OCI-LY7 (cell line): ENCODE data around the gene CCR8. TPM values are rescaled to one million over a fixed set of nuclear protein-coding genes. Genes with fewer than 3 reads are reported as not detected.

Experiments
- BruUV-seq: library from RNA; stranded (reverse); fragments of 400-500 nt; replicated peaks from 2 replicates; lab custom pipeline; 2021; lab: Mats Ljungman, UMichigan
- CTCF ChIA-PET: fragments of 300-600 bp; sonication (Branson Sonifier 250); formaldehyde crosslinking; loops from one replicate; lab custom pipeline; 2022; ENCODE audit warnings: antibody characterized with exemption; ENCODE audit not compliant: unreplicated experiment; lab: Charles Lee
- POLR2A ChIA-PET: fragments of 300-600 bp; sonication (Branson Sonifier 250); formaldehyde crosslinking; loops from one replicate; lab custom pipeline; 2022; ENCODE audit warnings: antibody characterized with exemption; lab: Charles Lee
- DNase-seq: peaks from one replicate; pipeline ENCODE4 v3.0.0-alpha.2; 2015; ENCODE audit warnings: low spot score
- H2AFZ ChIP-seq: fragments of 200-600 bp; sonication (generic), shearing (Covaris generic); 2 replicates; pipeline ENCODE4 v1.6.1; 2014; ENCODE audit warnings: mild to moderate bottlenecking, antibody characterized with exemption, low read length, moderate library complexity
- H3K27ac ChIP-seq: fragments of 200-600 bp; sonication (generic); 2 replicates; pipeline ENCODE4 v1.5.1; 2014; ENCODE audit warnings: mixed run types, low read depth, mild to moderate bottlenecking, moderate library complexity, low read length, inconsistent platforms; ENCODE audit not compliant: poor library complexity, severe bottlenecking
- H3K36me3 ChIP-seq: fragments of 200-600 bp; sonication (generic); 2 replicates; pipeline ENCODE4 v1.6.1; 2014; ENCODE audit warnings: mild to moderate bottlenecking, antibody characterized with exemption, low read length, moderate library complexity, mixed read lengths; ENCODE audit not compliant: insufficient read depth
- H3K4me1 ChIP-seq: fragments of 200-600 bp; sonication (generic); 2 replicates; pipeline ENCODE4 v1.5.1; 2014; ENCODE audit warnings: mild to moderate bottlenecking, low read length; ENCODE audit not compliant: insufficient read depth, poor library complexity, severe bottlenecking
- H3K4me2 ChIP-seq: fragments of 200-600 bp; sonication (generic); 2 replicates; pipeline ENCODE4 v1.6.1; 2014; ENCODE audit warnings: mild to moderate bottlenecking, low read length
- H3K4me3 ChIP-seq: fragments of 200-600 bp; sonication (generic); 2 replicates; pipeline ENCODE4 v1.5.1; 2014; ENCODE audit warnings: mild to moderate bottlenecking, low read depth, low read length; ENCODE audit not compliant: poor library complexity, severe bottlenecking
- H3K79me2 ChIP-seq: fragments of 200-600 bp; sonication (generic); 2 replicates; pipeline ENCODE4 v1.6.1; 2016; ENCODE audit warnings: low read depth, mild to moderate bottlenecking, low read length, moderate library complexity, mixed read lengths; ENCODE audit not compliant: insufficient read depth
- H3K9me2 ChIP-seq: fragments of 200-600 bp; sonication (generic); 2 replicates; pipeline ENCODE4 v1.6.1; 2016; ENCODE audit warnings: mild to moderate bottlenecking, low read length, mixed read lengths; ENCODE audit not compliant: insufficient read depth
- H3K9me3 ChIP-seq: fragments of 200-600 bp; sonication (generic); 2 replicates; pipeline ENCODE4 v1.6.1; 2014; ENCODE audit warnings: mild to moderate bottlenecking, mixed run types, low read length, mixed read lengths
- H4K20me1 ChIP-seq: fragments of 200-600 bp; sonication (generic); 2 replicates; pipeline ENCODE4 v1.6.1; 2014; ENCODE audit warnings: mild to moderate bottlenecking, antibody characterized with exemption, low read length, moderate library complexity, mixed read lengths; ENCODE audit not compliant: insufficient read depth
- CTCF ChIP-seq: fragments of 200-600 bp; sonication (generic); conservative IDR thresholded peaks from 2 replicates; pipeline ENCODE4 v1.5.1; 2014; ENCODE audit warnings: mild to moderate bottlenecking, antibody characterized with exemption, low read length, moderate library complexity, mixed read lengths
- EZH2phosphoT487 ChIP-seq: fragments of 200-600 bp; sonication (generic); IDR thresholded peaks from 2 replicates; pipeline ENCODE4 v1.6.1; 2018; ENCODE audit warnings: low read depth, borderline replicate concordance, mild to moderate bottlenecking, mixed run types, antibody characterized with exemption, low read length, moderate library complexity, mixed read lengths
- intact Hi-C: fragments of 100-400 bp; cut with micrococcal nuclease; formaldehyde crosslinking; loops from one replicate; pipeline ENCODE4 v1.10.0; 2022; ENCODE audit not compliant: unreplicated experiment
- total RNA-seq, 2 experiments: library from RNA; depleted of rRNA in 1 of 2; stranded (reverse); fragments of >200 nt in 1 of 2; shearing (Covaris generic) in 1 of 2; gene quantifications; 2 replicates each; pipeline ENCODE4 v1.2.3, GENCODE V29; 2014 to 2022

The CCR8 gene
- total RNA-seq, 2 experiments from 2014 or later, result not detected

GRCh38 chr3:39378957-39379777 is 49.7 kb downstream of the CCR8 start:
- Histone ChIP-seq H3K36me3 (no peaks in the 10 kb centered on the region), H3K79me2 (peaks cover 7% of the 10 kb centered on the region; the same call in 1 of the 2 replicates), H3K9me3 (no peaks in the 10 kb centered on the region), H3K4me2 (no peak overlapping the region), H3K4me3 (no peak overlapping the region), H3K9me2 (no peaks in the 10 kb centered on the region), H3K27ac (no peak overlapping the region), H2AFZ (no peak overlapping the region), H3K4me1 (peaks cover 28% of the 10 kb centered on the region), H4K20me1 (no peaks in the 10 kb centered on the region)
- no peak for TF ChIP-seq EZH2phosphoT487
- no peak for TF ChIP-seq CTCF
- BruUV-seq, result no TSS peak
- intact Hi-C loops, result loop anchor here (5.0 kb wide), 1 partner anchor 187 kb away; the partner anchor contains the start of gene XIRP1
- CTCF ChIA-PET, result no interaction called here
- DNase-seq, result no peak
- POLR2A ChIA-PET, result interaction anchor here (0.7 to 1.8 kb wide), 2 partner anchors 10 to 67 kb away, joined by 6 read pairs; no protein-coding TSS in a partner anchor

GRCh38 chr3:39379778-39380155 is 50.3 kb downstream of the CCR8 start:
- intact Hi-C loops, result loop anchor here (5.0 to 10.0 kb wide), 2 partner anchors 187 to 325 kb away; partner anchors contain the start of genes SCN11A, WDR48 and XIRP1
- CTCF ChIA-PET, result no interaction called here
- no peaks in the 10 kb centered on the region for H3K36me3 ChIP-seq
- no peak overlapping the region for H3K27ac ChIP-seq
- BruUV-seq, result no TSS peak
- H3K9me3 ChIP-seq, result no peaks in the 10 kb centered on the region
- no peak for TF ChIP-seq EZH2phosphoT487
- TF ChIP-seq CTCF, result no peak
- H3K9me2 ChIP-seq, result no peaks in the 10 kb centered on the region
- no peak overlapping the region for H3K4me3 ChIP-seq
- H4K20me1 ChIP-seq, result peaks cover 3% of the 10 kb centered on the region; the same call in 1 of the 2 replicates
- no peak overlapping the region for H3K4me2 ChIP-seq
- H3K4me1 ChIP-seq, result peaks cover 31% of the 10 kb centered on the region
- POLR2A ChIA-PET, result interaction anchor here (0.7 kb wide), 1 partner anchor 67 kb away, joined by 6 read pairs; no protein-coding TSS in a partner anchor
- DNase-seq, result no peak
- H3K79me2 ChIP-seq, result peaks cover 12% of the 10 kb centered on the region
- no peak overlapping the region for H2AFZ ChIP-seq
